SU-DHL-6 (cell line): ENCODE results near the gene CHRNA4.

Experiments
- H2AFZ ChIP-seq: fragments of 200-600 bp; sonication (generic); 2 replicates; pipeline ENCODE4 v1.6.1; 2014; ENCODE audit warnings: low read depth, mild to moderate bottlenecking, moderate library complexity, mixed read lengths, antibody characterized with exemption, low read length; ENCODE audit not compliant: severe bottlenecking
- H3F3A ChIP-seq: fragments of 200-600 bp; shearing (Covaris generic); 2 replicates; pipeline ENCODE4 v1.6.0; 2016; ENCODE audit warnings: antibody characterized with exemption, mild to moderate bottlenecking; ENCODE audit not compliant: insufficient read depth
- H3K27ac ChIP-seq: fragments of 200-600 bp; sonication (generic); 2 replicates; pipeline ENCODE4 v1.5.1; 2016; ENCODE audit warnings: low read depth, mild to moderate bottlenecking, low read length, moderate library complexity, mixed read lengths
- H3K27me3 ChIP-seq: fragments of 200-600 bp; sonication (generic), shearing (Covaris generic); 2 replicates; pipeline ENCODE4 v1.6.0; 2014; ENCODE audit warnings: mild to moderate bottlenecking, low read length
- H3K36me3 ChIP-seq: fragments of 200-600 bp; sonication (generic); 2 replicates; pipeline ENCODE4 v1.6.1; 2014; ENCODE audit warnings: mild to moderate bottlenecking, low read length, mixed read lengths
- H3K4me2 ChIP-seq: fragments of 300-600, 200-600 bp; shearing (Covaris generic), sonication (generic); 2 replicates; pipeline ENCODE4 v1.6.0; 2014; ENCODE audit warnings: low read length, low read depth, mild to moderate bottlenecking; ENCODE audit not compliant: poor library complexity, severe bottlenecking
- H3K4me3 ChIP-seq: fragments of 200-600 bp; sonication (generic); 2 replicates; pipeline ENCODE4 v1.5.1; 2014; ENCODE audit warnings: antibody characterized with exemption, low read length, mild to moderate bottlenecking, mixed read lengths; ENCODE audit not compliant: insufficient read depth, poor library complexity, severe bottlenecking
- H3K79me2 ChIP-seq: fragments of 200-600 bp; sonication (generic); 2 replicates; pipeline ENCODE4 v1.6.1; 2014; ENCODE audit warnings: mild to moderate bottlenecking, low read length, moderate library complexity; ENCODE audit not compliant: insufficient read depth
- H3K9ac ChIP-seq: fragments of 200-600 bp; sonication (generic); 2 replicates; pipeline ENCODE4 v1.7.0; 2014; ENCODE audit warnings: mild to moderate bottlenecking, low read length
- H3K9me2 ChIP-seq: fragments of 200-600 bp; sonication (generic); replicated peaks from 2 replicates; pipeline ENCODE4 v1.6.1; 2014; ENCODE audit warnings: low read length; ENCODE audit not compliant: insufficient read depth
- H3K9me3 ChIP-seq: fragments of 200-600 bp; sonication (generic); 2 replicates; pipeline ENCODE4 v1.6.1; 2014; ENCODE audit warnings: low read length, mixed read lengths; ENCODE audit not compliant: insufficient read depth
- H4K20me1 ChIP-seq: fragments of 200-600 bp; sonication (generic); 2 replicates; pipeline ENCODE4 v1.6.1; 2014; ENCODE audit warnings: low read depth, mild to moderate bottlenecking, antibody characterized with exemption, low read length, moderate library complexity, mixed read lengths
- EZH2phosphoT487 ChIP-seq: fragments of 200-600 bp; sonication (generic), shearing (Covaris generic); conservative IDR thresholded peaks from 2 replicates; pipeline ENCODE4 v1.6.1; 2018; ENCODE audit warnings: mild to moderate bottlenecking, antibody characterized with exemption, low read length, moderate library complexity, mixed read lengths
- TF ChIP-seq, protein P1 (sequence below): fragments of 200-600 bp; sonication (generic); IDR thresholded peaks from one replicate; pipeline ENCODE4 v1.5.1; 2017; ENCODE audit warnings: antibody characterized with exemption, mild to moderate bottlenecking, low read length, moderate library complexity; ENCODE audit not compliant: insufficient read depth, poor library complexity, severe bottlenecking

The CHRNA4 gene

DNA sequence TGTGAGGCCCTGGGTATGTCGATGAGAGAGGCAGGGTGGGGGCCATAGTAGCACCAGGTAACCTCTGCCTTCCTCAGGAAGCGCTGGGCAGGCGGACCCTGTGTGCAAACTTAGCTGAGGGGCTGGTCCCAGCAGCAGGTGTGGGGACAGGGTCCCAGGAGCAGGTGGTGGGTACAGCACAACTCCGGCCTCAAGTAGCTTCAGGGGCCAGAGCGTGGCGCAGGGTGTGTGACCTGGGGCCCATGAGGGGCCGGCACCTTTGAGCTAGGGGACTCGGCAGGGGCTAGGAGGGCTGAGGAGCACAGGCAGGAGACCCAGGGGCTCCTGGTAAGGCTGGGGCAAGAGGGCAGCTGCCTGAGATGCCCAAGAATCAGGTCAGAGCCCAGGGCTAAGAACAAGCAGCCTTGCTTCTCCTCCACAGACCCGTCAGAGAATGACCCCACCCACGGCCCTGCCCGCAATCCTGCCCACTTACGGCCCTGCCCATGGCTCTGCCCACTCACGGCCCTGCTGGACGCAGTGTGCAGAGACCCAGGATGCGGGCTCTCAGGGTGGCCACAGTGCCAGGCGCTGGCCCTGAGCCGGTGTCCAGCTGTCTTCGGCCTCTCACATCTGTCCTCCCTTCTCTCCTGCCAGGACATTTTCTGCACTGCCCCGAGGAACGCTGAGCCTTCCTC is 30.9 kb downstream of the CHRNA4 start:
- Histone ChIP-seq H3F3A (peaks cover 7% of the 10 kb centered on the region), H3K4me3 (no peak overlapping the region), H3K79me2 (no peaks in the 10 kb centered on the region), H3K36me3 (no peaks in the 10 kb centered on the region), H3K9ac (no peak overlapping the region), H3K9me2 (no peaks in the 10 kb centered on the region), H2AFZ (no peak overlapping the region), H3K9me3 (no peaks in the 10 kb centered on the region), H4K20me1 (no peaks in the 10 kb centered on the region), H3K4me2 (no peak overlapping the region), H3K27me3 (no peaks in the 10 kb centered on the region), H3K27ac (no peak overlapping the region)
- TF ChIP-seq, protein P1, sequence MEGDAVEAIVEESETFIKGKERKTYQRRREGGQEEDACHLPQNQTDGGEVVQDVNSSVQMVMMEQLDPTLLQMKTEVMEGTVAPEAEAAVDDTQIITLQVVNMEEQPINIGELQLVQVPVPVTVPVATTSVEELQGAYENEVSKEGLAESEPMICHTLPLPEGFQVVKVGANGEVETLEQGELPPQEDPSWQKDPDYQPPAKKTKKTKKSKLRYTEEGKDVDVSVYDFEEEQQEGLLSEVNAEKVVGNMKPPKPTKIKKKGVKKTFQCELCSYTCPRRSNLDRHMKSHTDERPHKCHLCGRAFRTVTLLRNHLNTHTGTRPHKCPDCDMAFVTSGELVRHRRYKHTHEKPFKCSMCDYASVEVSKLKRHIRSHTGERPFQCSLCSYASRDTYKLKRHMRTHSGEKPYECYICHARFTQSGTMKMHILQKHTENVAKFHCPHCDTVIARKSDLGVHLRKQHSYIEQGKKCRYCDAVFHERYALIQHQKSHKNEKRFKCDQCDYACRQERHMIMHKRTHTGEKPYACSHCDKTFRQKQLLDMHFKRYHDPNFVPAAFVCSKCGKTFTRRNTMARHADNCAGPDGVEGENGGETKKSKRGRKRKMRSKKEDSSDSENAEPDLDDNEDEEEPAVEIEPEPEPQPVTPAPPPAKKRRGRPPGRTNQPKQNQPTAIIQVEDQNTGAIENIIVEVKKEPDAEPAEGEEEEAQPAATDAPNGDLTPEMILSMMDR, result no peak
- no peak for TF ChIP-seq EZH2phosphoT487

DNA sequence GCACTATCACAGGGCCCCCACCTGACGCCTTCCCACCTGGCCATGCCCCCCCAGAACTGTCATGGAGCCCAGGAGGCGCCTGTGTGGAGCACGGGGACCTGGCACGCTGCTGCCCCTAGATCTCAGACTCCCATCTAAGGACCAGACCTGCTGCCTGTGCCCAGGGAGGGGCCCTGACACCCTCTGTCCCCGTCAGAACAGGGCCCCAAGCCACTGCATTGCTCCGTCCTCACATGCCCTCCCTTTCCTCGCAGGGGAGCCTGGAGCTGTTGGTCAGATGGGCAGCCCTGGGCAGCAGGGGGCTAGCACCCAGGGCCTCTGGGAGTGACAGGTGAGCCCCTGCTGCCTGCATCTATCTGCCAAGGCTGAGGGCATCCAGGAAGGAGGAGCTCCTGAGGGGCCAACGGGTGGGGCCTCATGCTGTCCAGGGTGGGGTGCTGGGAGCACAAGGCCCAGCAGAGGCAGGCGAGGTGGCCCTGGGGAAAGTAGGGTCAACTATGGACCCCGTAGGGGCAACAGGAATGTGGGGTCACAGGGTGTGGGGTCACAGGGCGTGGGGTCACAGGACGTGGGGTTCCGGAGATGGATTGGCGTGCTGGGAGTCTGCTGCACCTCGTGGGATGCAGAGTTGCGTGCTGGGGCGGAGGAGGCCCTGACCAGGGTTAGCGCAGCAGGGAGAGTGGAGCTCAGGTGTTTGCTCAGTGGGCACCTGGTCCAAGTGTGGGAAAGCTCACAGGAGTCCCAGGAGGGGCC is 31.6 kb downstream of the CHRNA4 start:
- TF ChIP-seq, protein P1, result no peak
- TF ChIP-seq EZH2phosphoT487, result no peak
- Histone ChIP-seq H3K9me2 (no peaks in the 10 kb centered on the region), H3K27ac (no peak overlapping the region), H2AFZ (no peak overlapping the region), H3K36me3 (no peaks in the 10 kb centered on the region), H3K9me3 (no peaks in the 10 kb centered on the region), H3K79me2 (no peaks in the 10 kb centered on the region), H3K27me3 (no peaks in the 10 kb centered on the region), H3K4me2 (no peak overlapping the region), H3F3A (peaks cover 7% of the 10 kb centered on the region), H3K9ac (no peak overlapping the region), H4K20me1 (no peaks in the 10 kb centered on the region), H3K4me3 (no peak overlapping the region)

DNA sequence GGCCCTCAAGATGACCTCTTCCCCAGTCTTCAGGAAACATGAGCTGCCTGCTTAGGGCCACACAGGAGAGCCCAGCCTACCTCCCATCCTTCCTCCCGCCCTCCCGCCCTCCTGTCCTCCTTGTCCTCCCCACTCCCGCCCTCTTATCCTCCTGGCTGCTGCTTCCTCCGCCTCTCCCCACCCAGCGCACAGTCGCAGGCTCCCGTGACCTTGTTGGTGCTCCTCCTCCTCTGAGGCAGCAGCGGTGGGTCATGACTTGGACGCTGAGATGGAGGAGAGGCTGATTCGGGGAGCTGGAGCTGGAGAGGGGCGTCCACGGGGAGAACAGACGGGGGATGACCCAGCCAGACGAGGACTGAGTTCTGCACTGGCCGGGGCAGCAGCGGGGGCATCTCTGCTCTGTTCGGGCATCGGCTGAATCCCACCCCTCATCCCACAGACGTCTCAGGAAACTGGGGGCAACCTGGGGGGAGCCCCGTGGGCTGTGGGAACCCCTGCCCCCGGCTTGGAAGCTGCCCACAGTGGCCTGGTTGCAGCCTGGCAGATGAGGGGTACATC is 32.4 kb downstream of the CHRNA4 start:
- Histone ChIP-seq H3K4me3 (no peak overlapping the region), H3K27me3 (no peaks in the 10 kb centered on the region), H3K9me2 (no peaks in the 10 kb centered on the region), H3K27ac (no peak overlapping the region), H3K79me2 (no peaks in the 10 kb centered on the region), H3F3A (peaks cover 7% of the 10 kb centered on the region), H3K9ac (no peak overlapping the region), H2AFZ (no peak overlapping the region), H4K20me1 (no peaks in the 10 kb centered on the region), H3K36me3 (no peaks in the 10 kb centered on the region), H3K9me3 (no peaks in the 10 kb centered on the region), H3K4me2 (no peak overlapping the region)
- TF ChIP-seq, protein P1, result no peak
- no peak for TF ChIP-seq EZH2phosphoT487
